Immature natural killer cell (primary cell): ENCODE measurements around the gene FREM1. TPM values are rescaled to one million over a fixed set of nuclear protein-coding genes. Genes with fewer than 3 reads are reported as not detected.

Source experiments
- DNase-seq, 3 donors: peaks; one replicate each; pipeline ENCODE4 v3.0.0; 2022; ENCODE audit warnings: mixed read lengths in 1 of 3
- H3K27ac Mint-ChIP-seq, 6 donors: one replicate each; pipeline ENCODE4 v1.8.0; 2020; ENCODE audit warnings: mixed read lengths in 6 of 6, mild to moderate bottlenecking in 5 of 6, inconsistent platforms in 4 of 6, moderate library complexity in 3 of 6
- H3K27me3 Mint-ChIP-seq, 3 donors: one replicate each; pipeline ENCODE4 v1.8.0; 2020 to 2021; ENCODE audit warnings: low read depth in 3 of 3, mild to moderate bottlenecking in 3 of 3, mixed read lengths in 3 of 3, moderate library complexity in 3 of 3, inconsistent platforms in 1 of 3
- H3K36me3 Mint-ChIP-seq, 3 donors: one replicate each; pipeline ENCODE4 v1.8.0; 2020; ENCODE audit warnings: mixed read lengths in 3 of 3, inconsistent platforms in 2 of 3, mild to moderate bottlenecking in 2 of 3
- H3K4me1 Mint-ChIP-seq, 2 donors: one replicate each; pipeline ENCODE4 v1.8.0; 2020; ENCODE audit warnings: inconsistent platforms in 2 of 2, mild to moderate bottlenecking in 2 of 2, mixed read lengths in 2 of 2, moderate library complexity in 1 of 2
- H3K4me3 Mint-ChIP-seq, 5 donors: one replicate each; pipeline ENCODE4 v1.8.0; 2020; ENCODE audit warnings: mild to moderate bottlenecking in 5 of 5, mixed read lengths in 5 of 5, inconsistent platforms in 3 of 5, moderate library complexity in 3 of 5
- H3K9me3 Mint-ChIP-seq, 6 donors: one replicate each; pipeline ENCODE4 v1.8.0; 2020; ENCODE audit warnings: mild to moderate bottlenecking in 6 of 6, mixed read lengths in 6 of 6, inconsistent platforms in 4 of 6, moderate library complexity in 3 of 6
- polyA plus RNA-seq, 3 donors: library from polyadenylated mRNA; unstranded; fragments of 300-500 nt; fragmentation: Illumina TruSeq; gene quantifications; one replicate each; pipeline ENCODE4 v1.2.3, GENCODE V29; 2021

The FREM1 gene
- polyA plus RNA-seq, 3 donors from 2014 or later: not detected

DNA sequence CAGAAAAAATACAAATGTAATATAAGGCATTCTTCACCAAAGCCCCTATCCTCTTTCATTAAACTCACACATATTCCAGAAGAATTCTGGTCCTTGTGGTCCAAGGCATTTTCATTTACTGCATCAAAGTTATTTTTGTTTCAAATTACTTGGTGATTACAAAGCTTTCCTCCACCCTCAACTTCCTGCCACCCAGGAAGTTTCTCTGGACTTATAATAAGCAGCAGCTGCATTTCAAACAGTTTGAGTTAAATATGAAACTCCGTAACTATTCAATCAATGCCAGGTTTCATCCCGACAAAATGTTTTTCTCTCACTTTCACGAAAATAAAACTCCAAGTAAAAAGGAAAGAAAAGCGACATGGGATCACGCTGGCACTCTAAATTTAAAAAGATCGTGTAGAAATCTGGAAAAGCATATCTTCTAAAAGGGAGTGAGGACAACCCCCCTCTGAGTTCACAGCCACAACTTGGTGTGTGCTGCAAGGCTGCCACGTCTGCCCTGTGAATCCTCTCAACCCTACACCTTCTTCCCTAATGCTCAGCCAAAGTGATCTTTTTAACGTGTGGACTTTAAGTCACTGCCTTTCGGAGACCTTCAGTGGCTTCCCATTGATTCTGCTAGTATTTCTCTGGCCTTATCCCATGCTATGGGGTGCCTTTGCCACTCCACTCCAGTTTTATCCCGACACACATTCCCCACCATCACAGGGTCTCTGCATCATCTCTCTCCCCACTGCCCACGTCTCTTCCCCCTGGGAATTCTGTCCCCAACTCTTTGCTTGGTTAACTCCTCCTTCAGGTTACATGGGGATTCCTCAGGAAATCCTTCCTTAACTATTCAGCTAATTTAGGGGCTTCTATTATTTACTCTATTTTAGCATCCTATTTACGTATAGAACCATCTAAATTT lies 96.6 kb downstream of the FREM1 start:
- no peaks in the 10 kb centered on the region for H3K36me3 Mint-ChIP-seq
- H3K9me3 Mint-ChIP-seq: peaks cover 0 to 7% (median 0%) of the 10 kb centered on the region in 6 donors
- H3K27me3 Mint-ChIP-seq: no peaks in the 10 kb centered on the region
- no peak overlapping the region for H3K4me3 Mint-ChIP-seq
- no peak overlapping the region for H3K27ac Mint-ChIP-seq
- H3K4me1 Mint-ChIP-seq: no peaks in the 10 kb centered on the region
- no peak for DNase-seq

DNA sequence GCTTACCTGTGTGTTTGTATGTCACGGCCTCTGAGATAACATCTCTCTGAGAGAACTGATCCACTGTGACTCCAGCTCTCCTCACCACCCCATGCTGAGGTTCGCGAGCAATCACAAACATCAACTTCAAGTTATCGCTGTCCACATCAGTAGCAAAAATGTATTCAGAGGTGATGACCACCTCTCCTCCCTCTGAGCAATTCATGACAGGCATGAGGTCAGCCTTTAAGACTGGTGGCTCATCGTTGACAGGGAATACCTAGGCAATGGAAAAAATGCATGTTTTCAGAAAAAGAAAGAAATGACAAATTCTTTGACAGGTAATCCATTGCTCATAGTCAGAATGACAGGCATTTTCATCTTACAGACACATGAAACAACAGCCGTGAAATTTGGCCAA lies 97.4 kb downstream of the FREM1 start:
- no peaks in the 10 kb centered on the region for H3K27me3 Mint-ChIP-seq
- no peaks in the 10 kb centered on the region for H3K4me1 Mint-ChIP-seq
- no peak for DNase-seq
- H3K4me3 Mint-ChIP-seq: no peak overlapping the region
- peaks cover 0 to 7% (median 0%) of the 10 kb centered on the region in 6 donors for H3K9me3 Mint-ChIP-seq
- no peak overlapping the region for H3K27ac Mint-ChIP-seq
- no peaks in the 10 kb centered on the region for H3K36me3 Mint-ChIP-seq

DNA sequence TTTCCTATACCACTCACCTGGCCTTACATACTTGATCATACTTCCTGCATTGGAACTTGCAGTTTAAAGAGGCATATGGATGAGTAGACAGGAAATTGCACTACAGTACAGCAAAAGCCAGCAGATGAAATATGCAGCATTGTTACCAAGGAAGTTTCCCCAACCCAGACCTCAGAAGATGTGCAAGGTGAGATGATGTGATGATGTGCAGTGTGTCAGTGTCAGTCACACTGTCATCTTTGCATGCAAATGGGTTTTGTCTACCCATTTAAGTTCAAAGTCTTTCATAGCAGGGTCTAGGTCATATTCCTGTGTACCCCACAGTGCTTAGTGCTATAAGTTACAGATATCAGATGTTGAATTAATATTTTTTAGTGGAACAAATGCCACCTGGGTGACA lies 98.4 kb downstream of the FREM1 start:
- peaks cover 0 to 7% (median 0%) of the 10 kb centered on the region in 6 donors for H3K9me3 Mint-ChIP-seq
- no peaks in the 10 kb centered on the region for H3K27me3 Mint-ChIP-seq
- no peak for DNase-seq
- H3K36me3 Mint-ChIP-seq: no peaks in the 10 kb centered on the region
- no peak overlapping the region for H3K4me3 Mint-ChIP-seq
- H3K27ac Mint-ChIP-seq: no peak overlapping the region
- no peaks in the 10 kb centered on the region for H3K4me1 Mint-ChIP-seq

DNA sequence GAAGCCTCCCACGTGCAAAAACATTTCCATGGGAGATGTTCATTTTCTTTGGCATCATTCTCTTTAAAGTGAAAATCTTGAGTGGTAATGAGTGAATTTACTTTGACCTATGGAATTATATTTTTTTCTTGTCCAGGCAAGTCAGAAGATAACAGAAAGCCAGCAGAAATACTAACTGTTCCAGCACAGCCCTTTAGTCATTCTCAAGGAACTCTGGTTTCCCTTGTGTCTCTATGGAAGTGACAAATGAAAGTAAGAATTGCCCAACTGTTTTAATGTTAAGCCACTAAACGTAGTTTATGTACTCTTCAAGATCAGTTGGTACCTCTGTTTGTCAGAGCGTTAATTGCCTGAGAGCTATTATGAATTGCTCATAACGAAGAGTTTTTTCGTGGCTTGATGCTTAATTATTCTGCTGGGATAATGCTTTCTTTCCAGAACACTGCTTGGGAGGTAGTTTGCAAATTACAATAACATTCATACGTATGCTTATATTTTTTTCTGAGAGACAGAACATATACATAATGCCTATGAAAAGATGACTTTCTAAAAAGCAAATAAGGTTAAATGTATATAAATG lies 103.2 kb downstream of the FREM1 start:
- peaks cover 0 to 3% (median 0%) of the 10 kb centered on the region in 3 donors for H3K27me3 Mint-ChIP-seq
- peaks cover 0 to 8% (median 0%) of the 10 kb centered on the region in 6 donors for H3K9me3 Mint-ChIP-seq
- no peaks in the 10 kb centered on the region for H3K36me3 Mint-ChIP-seq
- no peak overlapping the region for H3K27ac Mint-ChIP-seq
- H3K4me3 Mint-ChIP-seq: no peak overlapping the region
- H3K4me1 Mint-ChIP-seq: no peaks in the 10 kb centered on the region
- DNase-seq: no peak

DNA sequence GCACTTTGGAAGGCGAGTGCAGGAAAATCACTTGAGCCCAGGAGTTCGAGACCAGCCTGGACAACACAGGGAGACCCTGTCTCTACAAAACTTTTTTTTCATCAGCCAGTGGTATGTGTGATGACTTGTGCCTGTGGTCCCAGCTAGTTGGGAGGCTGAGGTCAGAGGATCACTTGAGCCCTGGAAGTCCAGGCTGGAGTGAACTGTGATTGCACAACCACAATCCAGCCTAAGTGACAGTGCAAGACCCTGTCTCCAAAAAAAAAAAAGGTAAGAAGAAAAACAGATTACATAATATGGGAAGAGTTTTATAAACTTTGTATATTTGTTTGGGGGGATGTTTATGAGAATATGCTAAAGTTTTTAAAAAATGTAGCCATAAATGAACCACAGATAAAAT lies 111.2 kb downstream of the FREM1 start:
- Mint-ChIP-seq H3K4me1 (no peaks in the 10 kb centered on the region), H3K36me3 (no peaks in the 10 kb centered on the region), H3K27ac (no peak overlapping the region), H3K27me3 (peaks cover 2 to 5% (median 2%) of the 10 kb centered on the region in 3 donors), H3K9me3 (peaks cover 0 to 12% (median under 1%) of the 10 kb centered on the region in 6 donors), H3K4me3 (no peak overlapping the region)
- DNase-seq: no peak

DNA sequence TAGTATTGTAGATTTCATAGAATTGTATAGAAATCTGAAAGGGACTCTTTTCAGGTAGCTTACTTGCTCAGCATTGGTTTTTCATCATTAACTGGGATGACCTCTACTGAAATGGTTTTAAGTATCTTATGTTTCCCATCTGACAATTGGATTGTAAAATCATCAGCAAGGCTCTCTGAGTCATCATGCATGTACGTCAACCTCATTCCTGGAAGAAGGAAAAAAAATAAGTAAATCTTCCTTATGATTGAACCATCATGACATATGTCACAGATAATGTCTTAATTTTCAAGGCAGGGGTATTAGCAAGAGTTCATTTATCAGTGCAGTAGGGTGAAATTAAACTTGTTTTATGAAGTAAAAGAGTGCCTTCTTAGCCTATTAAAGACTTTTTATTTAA lies 112.8 kb downstream of the FREM1 start:
- Mint-ChIP-seq H3K27ac (no peak overlapping the region), H3K4me1 (no peaks in the 10 kb centered on the region), H3K9me3 (peaks cover 0 to 12% (median 2%) of the 10 kb centered on the region in 6 donors), H3K36me3 (no peaks in the 10 kb centered on the region), H3K27me3 (peaks cover 2 to 5% (median 2%) of the 10 kb centered on the region in 3 donors), H3K4me3 (no peak overlapping the region)
- no peak for DNase-seq

DNA sequence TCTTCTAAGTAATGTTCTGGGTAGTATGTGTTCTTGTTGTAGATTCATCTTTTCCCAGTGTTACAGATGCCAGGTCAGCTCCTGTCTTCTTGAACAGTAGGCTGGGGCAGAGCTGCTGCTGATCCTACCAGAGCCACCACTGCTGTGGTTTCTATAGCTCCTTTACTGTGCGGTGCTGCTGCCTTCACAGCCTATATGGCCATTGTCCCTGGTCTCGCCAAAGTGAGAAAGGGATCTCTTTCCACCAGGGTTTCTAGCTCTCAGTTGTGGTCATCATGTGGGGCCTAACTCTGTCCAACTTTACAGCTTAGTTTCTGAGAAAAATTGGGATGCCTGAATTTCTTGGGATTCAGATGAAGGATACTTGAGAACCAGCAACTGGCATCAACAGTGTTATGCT lies 116.8 kb downstream of the FREM1 start:
- peaks cover 2 to 7% (median 5%) of the 10 kb centered on the region in 3 donors for H3K27me3 Mint-ChIP-seq
- H3K4me1 Mint-ChIP-seq: no peaks in the 10 kb centered on the region
- no peak overlapping the region for H3K4me3 Mint-ChIP-seq
- peaks cover 0 to 9% (median 4%) of the 10 kb centered on the region in 6 donors for H3K9me3 Mint-ChIP-seq
- DNase-seq: no peak
- no peak overlapping the region for H3K27ac Mint-ChIP-seq
- no peaks in the 10 kb centered on the region for H3K36me3 Mint-ChIP-seq

DNA sequence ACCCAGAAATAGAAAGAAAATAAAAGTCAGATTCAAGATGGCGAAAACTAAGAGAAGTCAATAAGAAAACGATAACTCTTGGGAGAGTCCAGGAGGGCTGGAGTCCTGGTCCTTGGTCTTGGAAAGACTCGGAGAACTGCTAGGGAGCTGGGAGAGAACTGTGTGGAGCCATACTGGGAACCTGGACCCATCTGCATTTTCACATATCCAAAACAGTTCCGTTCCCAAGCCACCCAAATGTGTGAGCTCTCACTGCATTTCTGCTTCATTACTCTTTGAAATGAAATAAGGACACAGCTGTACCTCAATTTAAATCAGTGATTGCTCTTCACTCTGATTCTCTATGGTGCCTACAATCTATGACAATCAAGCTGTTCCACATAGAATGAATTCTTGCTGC lies 119.6 kb downstream of the FREM1 start:
- no peak for DNase-seq
- no peaks in the 10 kb centered on the region for H3K36me3 Mint-ChIP-seq
- H3K9me3 Mint-ChIP-seq: peaks cover 0 to 7% (median 4%) of the 10 kb centered on the region in 6 donors
- no peaks in the 10 kb centered on the region for H3K4me1 Mint-ChIP-seq
- H3K27ac Mint-ChIP-seq: no peak overlapping the region
- H3K4me3 Mint-ChIP-seq: no peak overlapping the region
- peaks cover 2 to 7% (median 7%) of the 10 kb centered on the region in 3 donors for H3K27me3 Mint-ChIP-seq

DNA sequence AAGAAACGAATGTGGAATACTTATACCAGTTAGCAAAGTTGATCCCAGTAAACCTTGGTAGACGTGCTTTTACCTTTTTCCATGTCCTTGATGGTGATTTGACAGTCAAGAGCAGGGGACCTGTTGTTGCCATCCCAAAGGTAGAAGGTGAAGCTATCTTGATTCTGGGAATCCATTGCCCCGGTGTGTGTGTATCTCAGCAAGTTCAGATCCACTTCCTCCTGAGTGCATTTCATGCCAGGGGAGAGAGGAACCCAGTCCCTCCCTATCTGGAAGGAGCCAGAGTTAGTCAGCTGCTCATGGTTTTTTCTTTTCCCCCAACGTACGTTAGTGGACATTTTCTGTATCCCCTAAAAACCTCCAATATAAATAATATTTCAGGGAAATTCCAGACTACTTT lies 121.4 kb downstream of the FREM1 start:
- Mint-ChIP-seq H3K4me3 (no peak overlapping the region), H3K27me3 (peaks cover 2 to 5% (median 2%) of the 10 kb centered on the region in 3 donors), H3K27ac (no peak overlapping the region), H3K9me3 (peaks cover 0 to 4% (median 2%) of the 10 kb centered on the region in 6 donors), H3K36me3 (no peaks in the 10 kb centered on the region), H3K4me1 (no peaks in the 10 kb centered on the region)
- no peak for DNase-seq

DNA sequence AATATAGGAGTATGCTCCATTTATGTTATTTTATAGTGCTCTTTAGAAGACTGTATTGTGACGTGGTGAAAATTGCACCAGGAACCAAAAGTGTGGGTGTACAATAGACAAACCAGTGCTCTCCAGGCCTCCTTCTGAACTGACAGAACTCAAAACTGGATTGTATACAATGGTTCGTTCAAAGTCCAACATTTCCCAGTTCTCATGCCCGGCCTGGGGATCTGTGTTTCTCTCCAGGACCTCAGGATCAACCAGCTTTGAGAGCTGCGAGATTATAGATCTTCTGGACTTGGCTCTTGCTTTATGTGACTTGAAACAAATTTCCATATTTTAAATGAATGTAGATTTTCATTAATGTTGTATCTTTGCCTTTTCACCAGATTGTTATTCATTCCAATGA lies 126.9 kb downstream of the FREM1 start:
- H3K36me3 Mint-ChIP-seq: no peaks in the 10 kb centered on the region
- peaks cover 2 to 3% (median 2%) of the 10 kb centered on the region in 3 donors for H3K27me3 Mint-ChIP-seq
- no peak for DNase-seq
- H3K27ac Mint-ChIP-seq: no peak overlapping the region
- no peaks in the 10 kb centered on the region for H3K4me1 Mint-ChIP-seq
- peaks cover 0 to 3% (median 0%) of the 10 kb centered on the region in 6 donors for H3K9me3 Mint-ChIP-seq
- no peak overlapping the region for H3K4me3 Mint-ChIP-seq

DNA sequence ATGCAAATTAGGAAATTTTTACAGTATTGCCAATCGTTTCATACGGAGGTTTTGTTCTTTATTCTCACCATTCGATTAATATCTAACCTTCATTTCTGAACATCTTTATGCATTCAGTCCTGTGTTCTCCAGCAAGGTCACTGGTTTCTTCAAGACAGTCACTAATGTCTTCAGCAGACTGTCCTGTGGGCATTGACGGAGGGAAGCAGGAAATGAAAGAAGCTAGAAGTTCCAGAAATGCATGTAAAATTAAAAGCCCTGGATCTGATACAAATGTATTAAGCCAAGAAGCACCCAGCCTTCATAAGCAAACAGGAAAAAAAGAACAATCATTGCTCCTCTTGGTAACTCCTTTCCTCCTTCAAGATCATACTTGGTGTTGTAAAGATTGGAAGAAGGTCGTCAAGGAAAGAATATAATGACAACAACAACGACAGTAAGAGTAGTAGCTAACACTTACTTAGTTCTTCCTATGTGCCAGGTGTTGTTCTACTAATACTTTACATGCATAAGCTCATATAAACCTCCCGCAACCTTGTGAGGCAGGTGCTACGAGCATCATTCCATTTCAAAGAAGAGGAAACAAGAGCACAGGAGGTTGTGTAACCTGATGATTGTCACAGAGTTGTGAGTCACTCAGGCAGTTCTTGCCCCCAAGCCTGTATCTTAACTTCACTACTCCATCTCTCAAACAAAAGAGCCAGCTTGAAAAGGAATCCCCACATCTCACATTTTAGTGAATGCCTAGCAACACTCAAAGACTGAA lies 127.8 kb downstream of the FREM1 start:
- Mint-ChIP-seq H3K4me3 (no peak overlapping the region), H3K36me3 (no peaks in the 10 kb centered on the region), H3K4me1 (no peaks in the 10 kb centered on the region), H3K27me3 (peaks cover 2 to 4% (median 3%) of the 10 kb centered on the region in 3 donors), H3K9me3 (peaks cover 0 to 3% (median 0%) of the 10 kb centered on the region in 6 donors), H3K27ac (no peak overlapping the region)
- no peak for DNase-seq

DNA sequence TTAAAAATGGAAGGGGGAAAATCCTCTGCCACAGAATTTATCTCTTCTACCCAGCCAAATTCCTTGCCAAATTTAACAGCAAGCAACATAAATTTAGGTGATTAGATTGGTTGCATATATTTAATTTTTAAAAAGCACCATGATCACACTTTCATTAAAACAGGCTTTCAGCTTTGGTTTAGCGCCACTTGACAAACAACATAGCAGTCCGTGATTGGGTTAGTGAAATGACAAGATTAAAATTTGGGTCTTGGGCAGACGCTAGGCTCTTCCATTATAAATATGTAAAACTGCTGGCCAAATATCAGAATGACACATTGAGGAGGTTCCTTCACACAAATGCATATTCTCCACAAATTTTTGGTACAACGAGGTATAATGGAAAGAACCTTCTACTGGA lies 129.5 kb downstream of the FREM1 start:
- DNase-seq: no peak
- H3K36me3 Mint-ChIP-seq: no peaks in the 10 kb centered on the region
- H3K27me3 Mint-ChIP-seq: peaks cover 2 to 6% (median 3%) of the 10 kb centered on the region in 3 donors
- H3K4me3 Mint-ChIP-seq: no peak overlapping the region
- H3K9me3 Mint-ChIP-seq: peaks cover 0 to 3% (median 0%) of the 10 kb centered on the region in 6 donors
- no peak overlapping the region for H3K27ac Mint-ChIP-seq
- H3K4me1 Mint-ChIP-seq: no peaks in the 10 kb centered on the region

DNA sequence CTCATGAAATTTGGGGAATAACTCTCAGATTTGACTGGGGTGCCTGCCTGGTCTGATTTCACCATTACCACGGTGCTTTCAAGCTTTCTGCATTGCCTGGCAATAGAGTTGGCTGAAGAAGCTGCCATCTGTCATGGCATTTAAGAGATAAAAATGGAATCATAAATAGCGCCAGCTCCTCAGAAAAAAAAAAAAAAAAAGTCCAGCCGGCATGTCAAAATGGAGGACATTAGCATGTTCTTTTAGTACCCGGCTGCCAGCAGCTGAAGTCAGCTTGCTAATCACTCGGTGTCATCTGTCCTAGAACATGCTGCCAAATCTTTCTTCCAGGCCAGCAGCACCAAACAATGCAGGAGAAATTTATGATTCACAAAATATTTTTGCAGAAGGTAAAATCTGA lies 130.0 kb downstream of the FREM1 start:
- H3K4me1 Mint-ChIP-seq: no peaks in the 10 kb centered on the region
- DNase-seq: no peak
- peaks cover 2 to 5% (median 3%) of the 10 kb centered on the region in 3 donors for H3K27me3 Mint-ChIP-seq
- H3K4me3 Mint-ChIP-seq: no peak overlapping the region
- H3K36me3 Mint-ChIP-seq: no peaks in the 10 kb centered on the region
- H3K9me3 Mint-ChIP-seq: peaks cover 0 to 3% (median 0%) of the 10 kb centered on the region in 6 donors
- no peak overlapping the region for H3K27ac Mint-ChIP-seq

DNA sequence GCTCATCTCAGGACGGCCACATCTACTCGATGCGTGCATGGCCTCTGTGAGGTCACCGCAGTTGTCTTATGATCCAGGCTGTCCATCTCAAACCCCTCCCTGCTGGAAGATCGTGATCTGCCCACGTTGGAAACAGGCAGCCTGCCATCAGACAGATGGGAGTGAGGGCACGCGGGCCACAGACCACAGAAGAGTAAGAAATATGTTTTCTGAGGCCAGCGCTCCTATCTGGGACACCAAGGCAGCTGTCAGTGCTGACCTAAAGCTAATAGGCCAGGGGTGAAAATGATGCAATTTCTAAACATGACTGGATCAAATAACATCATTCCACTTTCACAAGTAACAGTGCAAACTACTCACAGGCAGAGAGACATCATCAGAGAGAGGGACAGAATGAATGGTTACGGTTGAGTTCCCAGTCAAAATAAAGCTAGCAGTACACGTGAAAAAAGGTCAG lies 130.6 kb downstream of the FREM1 start:
- peaks cover 2 to 7% (median 3%) of the 10 kb centered on the region in 3 donors for H3K27me3 Mint-ChIP-seq
- H3K4me3 Mint-ChIP-seq: no peak overlapping the region
- no peak for DNase-seq
- no peaks in the 10 kb centered on the region for H3K4me1 Mint-ChIP-seq
- H3K9me3 Mint-ChIP-seq: peaks cover 0 to 3% (median 0%) of the 10 kb centered on the region in 6 donors
- no peaks in the 10 kb centered on the region for H3K36me3 Mint-ChIP-seq
- no peak overlapping the region for H3K27ac Mint-ChIP-seq
